Measurements from ENCODE around the gene TOP1. TPM values are rescaled to one million over a fixed set of nuclear protein-coding genes. Genes with fewer than 3 reads are reported as not detected.

Gene TOP1
- total and polyA plus RNA-seq, 2 of the 4 experiments (the other 2 are of a cell fraction): 14.0 to 21.5 TPM

- TF ChIP-seq RFX5 (IDR thresholded peaks at IDR 0.05; ENCODE audit: low read depth, low read length) (no peak), BHLHE40 (IDR thresholded peaks at IDR 0.05; ENCODE audit: low read depth, low read length) (no peak), CEBPB (IDR thresholded peaks at IDR 0.05; ENCODE audit: low read depth, low read length) (no peak), RAD21 (IDR thresholded peaks at IDR 0.05; ENCODE audit: low read length) (no peak), SMC3 (IDR thresholded peaks at IDR 0.05; ENCODE audit: low read depth, low read length) (no peak), NFE2L2 (IDR thresholded peaks at IDR 0.05; ENCODE audit: low read depth, low read length) (no peak), CHD1 (IDR thresholded peaks at IDR 0.05; ENCODE audit: low read depth, low read length) (no peak)
- TF ChIP-seq, protein P1, sequence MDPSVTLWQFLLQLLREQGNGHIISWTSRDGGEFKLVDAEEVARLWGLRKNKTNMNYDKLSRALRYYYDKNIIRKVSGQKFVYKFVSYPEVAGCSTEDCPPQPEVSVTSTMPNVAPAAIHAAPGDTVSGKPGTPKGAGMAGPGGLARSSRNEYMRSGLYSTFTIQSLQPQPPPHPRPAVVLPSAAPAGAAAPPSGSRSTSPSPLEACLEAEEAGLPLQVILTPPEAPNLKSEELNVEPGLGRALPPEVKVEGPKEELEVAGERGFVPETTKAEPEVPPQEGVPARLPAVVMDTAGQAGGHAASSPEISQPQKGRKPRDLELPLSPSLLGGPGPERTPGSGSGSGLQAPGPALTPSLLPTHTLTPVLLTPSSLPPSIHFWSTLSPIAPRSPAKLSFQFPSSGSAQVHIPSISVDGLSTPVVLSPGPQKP (IDR thresholded peaks at IDR 0.05; ENCODE audit: borderline replicate concordance, low read depth, low read length): no peak
- TF ChIP-seq, protein P2, sequence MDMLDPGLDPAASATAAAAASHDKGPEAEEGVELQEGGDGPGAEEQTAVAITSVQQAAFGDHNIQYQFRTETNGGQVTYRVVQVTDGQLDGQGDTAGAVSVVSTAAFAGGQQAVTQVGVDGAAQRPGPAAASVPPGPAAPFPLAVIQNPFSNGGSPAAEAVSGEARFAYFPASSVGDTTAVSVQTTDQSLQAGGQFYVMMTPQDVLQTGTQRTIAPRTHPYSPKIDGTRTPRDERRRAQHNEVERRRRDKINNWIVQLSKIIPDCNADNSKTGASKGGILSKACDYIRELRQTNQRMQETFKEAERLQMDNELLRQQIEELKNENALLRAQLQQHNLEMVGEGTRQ (IDR thresholded peaks at IDR 0.05; ENCODE audit: low read depth, low read length): no peak
- ChIA-PET CTCF (interaction anchor here (0.8 kb wide), 1 partner anchor 112 kb away, joined by 3 read pairs; no protein-coding TSS in a partner anchor), POLR2A (ENCODE audit: unreplicated experiment) (interaction anchor here (0.5 kb wide), 1 partner anchor 10 kb away, joined by 4 read pairs; no protein-coding TSS in a partner anchor)
- WGBS, 2 experiments (ENCODE audit: extremely low coverage in 2 of 2, insufficient read length in 1 of 2): no CpG with 5 or more reads among the region's 3 CpGs
- ATAC-seq (ENCODE audit: low read depth) (no peak), DNase-seq (no peak)
- dilution Hi-C loops (cut with HindIII; ENCODE audit: low sequenced_read_pairs, unreplicated experiment) (no loop called here), in situ Hi-C loops (cut with MboI; ENCODE audit: low sequenced_read_pairs) (no loop called here), intact Hi-C loops (cut with micrococcal nuclease) (no loop called here)
- no TSS peak for BruUV-seq (replicated peaks)
- no peak overlapping the region for H3K4ac ChIP-seq (ENCODE audit: low read depth, low read length)
- H4K8ac ChIP-seq (ENCODE audit: low read depth in 2 of 2, low read length in 2 of 2): no peak overlapping the region
- no peak overlapping the region for H2BK5ac ChIP-seq (ENCODE audit: low read depth, low read length, poor library complexity, severe bottlenecking)
- H3K9me1 ChIP-seq (ENCODE audit: insufficient read depth, low read length): peaks cover 5% of the 10 kb centered on the region; the same call in 1 of the 2 replicates
- no peak overlapping the region for H2BK15ac ChIP-seq (ENCODE audit: low read depth, low read length)
- H3K4me1 ChIP-seq (ENCODE audit: control insufficient read depth, insufficient read depth, low read length): peaks cover 2% of the 10 kb centered on the region
- H2AFZ ChIP-seq (replicated peaks; ENCODE audit: low read length, poor library complexity): no peak overlapping the region
- no peak overlapping the region for H3K23ac ChIP-seq (ENCODE audit: low read depth, low read length)
- H3K56ac ChIP-seq (ENCODE audit: extremely low read depth, insufficient read depth, low read length): no peak overlapping the region
- H2BK120ac ChIP-seq (ENCODE audit: low read depth, low read length): no peak overlapping the region
- H3K36me3 ChIP-seq (ENCODE audit: control insufficient read depth, insufficient read depth, low read length): no peaks in the 10 kb centered on the region
- no peaks in the 10 kb centered on the region for H3K27me3 ChIP-seq (ENCODE audit: control insufficient read depth, insufficient read depth, low read length)
- no peak overlapping the region for H3K27ac ChIP-seq (ENCODE audit: insufficient read depth, low read length)
- H3K4me2 ChIP-seq (ENCODE audit: low read depth, low read length): no peak overlapping the region
- no peak overlapping the region for H2BK20ac ChIP-seq (ENCODE audit: low read depth, low read length)
- H4K5ac ChIP-seq (ENCODE audit: low read depth, low read length): no peak overlapping the region
- H3K14ac ChIP-seq (replicated peaks; ENCODE audit: low read depth, low read length): no peak overlapping the region
- H4K91ac ChIP-seq (ENCODE audit: insufficient read depth, low read depth, low read length): no peak overlapping the region
- no peak overlapping the region for H2AK9ac ChIP-seq (replicated peaks; ENCODE audit: low read depth, low read length, poor library complexity)
- no peak overlapping the region for H2AK5ac ChIP-seq (ENCODE audit: low read depth, low read length)
- H3K18ac ChIP-seq (ENCODE audit: low read depth, low read length): no peak overlapping the region
- H4K20me1 ChIP-seq (ENCODE audit: insufficient read depth, low read length): no peaks in the 10 kb centered on the region; the same call in 1 of the 2 replicates
- H3K9ac ChIP-seq (ENCODE audit: low read depth, low read length): no peak overlapping the region
- peaks cover 3 to 37% of the 10 kb centered on the region in 2 experiments; a peak in 2 of 4 replicates for H3K79me1 ChIP-seq (ENCODE audit: low read depth in 1 of 2, low read length in 2 of 2)
- H3K9me3 ChIP-seq (ENCODE audit: control insufficient read depth, insufficient read depth, low read length): no peaks in the 10 kb centered on the region
- H3K4me3 ChIP-seq (ENCODE audit: insufficient read depth, low read depth, low read length): no peak overlapping the region
Measured at GRCh38 chr20:40982415-40983145, 46.0 kb upstream of the TOP1 start.
